GM12874 (cell line): Measurements from ENCODE around the gene CCDC184.

Source experiments
- TF ChIP-seq, protein P1 (sequence below): IDR thresholded peaks from 2 replicates; pipeline ENCODE4 v1.5.1; 2011; ENCODE audit warnings: low read depth, mild to moderate bottlenecking, control low read depth, low read length, moderate library complexity; ENCODE audit not compliant: insufficient read depth

CCDC184 gene

DNA sequence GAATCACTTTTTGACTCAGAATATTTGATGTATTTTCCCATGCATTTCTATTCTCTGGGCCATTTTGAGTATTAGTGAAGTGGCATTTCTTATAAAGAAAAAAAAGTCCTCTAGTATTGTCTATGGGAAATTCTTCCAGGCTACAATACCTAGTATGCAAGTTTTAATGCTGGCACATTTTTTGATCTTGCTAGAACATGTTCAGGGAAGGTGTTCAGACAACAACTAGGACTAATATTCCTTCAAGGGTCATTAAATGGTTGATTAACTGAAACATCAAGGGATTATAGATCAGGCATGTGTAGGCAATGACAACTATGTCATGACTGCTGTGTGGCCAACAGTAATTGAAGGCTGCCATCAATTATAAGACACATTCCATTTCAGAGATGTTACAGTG, 7.7 kb downstream of the CCDC184 start:
- TF ChIP-seq, protein P1, sequence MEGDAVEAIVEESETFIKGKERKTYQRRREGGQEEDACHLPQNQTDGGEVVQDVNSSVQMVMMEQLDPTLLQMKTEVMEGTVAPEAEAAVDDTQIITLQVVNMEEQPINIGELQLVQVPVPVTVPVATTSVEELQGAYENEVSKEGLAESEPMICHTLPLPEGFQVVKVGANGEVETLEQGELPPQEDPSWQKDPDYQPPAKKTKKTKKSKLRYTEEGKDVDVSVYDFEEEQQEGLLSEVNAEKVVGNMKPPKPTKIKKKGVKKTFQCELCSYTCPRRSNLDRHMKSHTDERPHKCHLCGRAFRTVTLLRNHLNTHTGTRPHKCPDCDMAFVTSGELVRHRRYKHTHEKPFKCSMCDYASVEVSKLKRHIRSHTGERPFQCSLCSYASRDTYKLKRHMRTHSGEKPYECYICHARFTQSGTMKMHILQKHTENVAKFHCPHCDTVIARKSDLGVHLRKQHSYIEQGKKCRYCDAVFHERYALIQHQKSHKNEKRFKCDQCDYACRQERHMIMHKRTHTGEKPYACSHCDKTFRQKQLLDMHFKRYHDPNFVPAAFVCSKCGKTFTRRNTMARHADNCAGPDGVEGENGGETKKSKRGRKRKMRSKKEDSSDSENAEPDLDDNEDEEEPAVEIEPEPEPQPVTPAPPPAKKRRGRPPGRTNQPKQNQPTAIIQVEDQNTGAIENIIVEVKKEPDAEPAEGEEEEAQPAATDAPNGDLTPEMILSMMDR = no peak

DNA sequence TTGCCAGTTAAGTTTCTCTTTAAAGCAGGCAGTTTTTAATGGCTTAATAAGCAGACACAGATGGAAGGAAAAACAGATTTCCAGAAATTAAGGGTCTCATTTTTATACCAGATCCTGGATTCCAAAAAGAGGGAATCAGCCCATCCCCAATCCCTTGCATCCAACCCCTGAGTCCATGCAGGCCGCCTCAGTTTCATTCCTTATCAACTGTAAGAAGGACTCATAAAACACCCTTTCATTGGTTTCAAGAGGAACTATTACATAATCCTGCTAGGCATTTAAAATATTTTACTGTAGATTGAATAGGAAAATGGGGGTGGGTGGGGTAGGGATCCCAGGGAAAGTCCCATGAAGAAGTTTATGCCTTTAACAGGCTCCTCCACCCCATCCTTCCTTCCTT, 9.4 kb downstream of the CCDC184 start:
- TF ChIP-seq, protein P1 = no peak

DNA sequence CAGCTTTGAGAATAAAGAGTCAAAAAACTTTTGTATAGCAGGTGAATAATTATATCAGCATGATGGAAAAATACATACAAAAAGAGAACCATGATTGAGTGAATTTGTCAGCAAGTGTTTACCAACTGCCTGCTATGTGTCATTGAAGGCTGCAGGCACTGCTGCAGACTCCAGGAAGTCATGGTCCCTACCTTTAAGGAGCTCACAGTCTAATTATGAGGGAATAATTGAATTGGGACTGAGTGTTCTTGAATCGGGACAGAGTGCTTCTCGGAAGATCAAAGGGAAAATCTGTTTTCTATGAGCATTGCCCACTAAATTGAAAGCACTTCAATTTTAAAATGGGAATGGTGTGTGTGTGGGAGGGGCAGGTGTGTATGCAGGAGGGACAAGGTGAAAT, 10.2 kb downstream of the CCDC184 start:
- TF ChIP-seq, protein P1 = no peak

GRCh38 chr12:48194799-48195201, 11.4 kb downstream of the CCDC184 start:
- TF ChIP-seq, protein P1 = no peak

DNA sequence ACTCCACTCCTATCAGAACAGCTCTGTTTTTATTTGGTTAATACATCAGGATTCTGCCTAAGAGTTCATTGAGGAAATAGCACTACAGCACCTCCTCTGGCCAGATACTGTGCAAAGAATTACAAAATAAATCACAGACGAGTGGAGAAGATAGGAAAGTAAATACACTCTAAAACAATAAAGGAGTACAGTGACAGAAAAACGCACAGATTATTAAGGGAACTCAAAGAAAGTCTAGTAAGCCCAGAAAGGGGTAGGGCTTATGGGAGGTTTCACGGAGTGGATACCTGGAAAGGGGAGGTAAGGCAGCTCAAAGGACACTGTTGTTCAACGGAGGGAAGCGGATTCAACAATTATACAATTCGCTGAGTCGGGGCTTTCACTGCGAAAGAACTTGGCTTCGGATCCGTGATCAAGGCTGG, 14.1 kb downstream of the CCDC184 start:
- TF ChIP-seq, protein P1 = peak; percentile 41; the same call in 1 of the 2 replicates

DNA sequence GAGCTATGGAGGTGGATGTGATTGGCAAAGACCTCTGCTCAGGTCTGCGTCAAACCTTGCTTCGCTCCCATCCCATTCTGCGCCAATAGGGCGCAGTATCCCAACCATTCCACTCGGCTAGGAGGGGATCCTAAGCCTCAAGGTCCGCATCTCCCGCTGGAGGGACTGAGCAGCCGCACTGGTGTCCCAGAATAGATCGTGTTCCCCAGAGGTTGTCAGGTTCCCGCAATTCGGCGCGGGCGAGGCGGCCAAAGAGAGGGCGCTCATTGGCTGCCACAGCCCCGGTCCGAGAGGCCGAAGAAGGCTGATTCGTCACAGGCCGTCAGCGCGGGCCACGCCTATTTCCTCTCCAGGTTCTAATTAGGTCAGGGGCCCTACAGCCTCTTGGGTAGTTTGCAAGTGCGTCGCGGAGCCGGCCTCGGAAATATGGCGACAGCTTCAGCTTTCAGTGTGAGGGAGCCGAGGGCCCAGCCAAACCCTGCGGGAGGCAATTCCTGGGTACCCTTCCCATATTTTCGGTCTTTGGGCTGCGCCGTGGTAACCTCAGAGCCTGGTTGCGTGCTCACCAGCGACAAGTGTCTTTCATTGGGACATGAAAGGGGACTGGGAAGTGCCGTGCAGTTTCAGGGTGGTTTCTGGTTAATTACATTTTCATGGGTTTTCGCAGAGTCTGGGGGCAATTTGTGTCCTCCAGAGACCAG, 14.7 kb downstream of the CCDC184 start:
- TF ChIP-seq, protein P1 = no peak

DNA sequence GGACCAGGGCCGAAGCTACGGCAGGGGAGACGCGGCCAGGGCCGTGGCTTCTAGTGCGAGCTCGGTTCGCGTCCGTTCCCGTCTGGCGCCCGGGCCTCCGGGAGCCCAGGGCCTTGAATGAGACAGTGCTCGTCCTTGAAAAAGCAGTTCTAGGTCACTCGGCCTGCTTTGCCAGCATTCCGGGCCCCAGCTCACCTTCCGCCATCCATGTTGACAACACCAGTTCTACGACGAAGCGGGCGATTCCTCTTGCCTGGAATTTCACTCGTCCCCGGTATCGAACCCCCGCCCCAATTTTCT, 15.2 kb downstream of the CCDC184 start:
- TF ChIP-seq, protein P1 = no peak
